HepG2 (cell line): ENCODE measurements around the gene ARMH1. TPM values are rescaled to one million over a fixed set of nuclear protein-coding genes. Genes with fewer than 3 reads are reported as not detected.

Source experiments
- CREB1 ChIP-seq, 2 experiments: fragments of 450-650 bp in 1 of 2; IDR thresholded peaks; 2 replicates each; pipeline ENCODE4 v1.6.1; 2016 to 2017; ENCODE audit warnings: control low read depth in 1 of 2, mild to moderate bottlenecking in 1 of 2, missing compliant biosample characterization in 1 of 2, missing genetic modification characterization in 1 of 2
- HOXD1 ChIP-seq: sonication (generic); formaldehyde crosslinking; IDR thresholded peaks from 2 replicates; pipeline ENCODE4 v1.5.0; 2020; ENCODE audit warnings: missing genetic modification reagents
- JUND ChIP-seq: sonication (generic); formaldehyde crosslinking; IDR thresholded peaks from 2 replicates; pipeline ENCODE4 v1.8.0; 2022; ENCODE audit warnings: mild to moderate bottlenecking, missing genetic modification reagents
- KDM2A ChIP-seq: sonication (generic); formaldehyde crosslinking; IDR thresholded peaks from 2 replicates; pipeline ENCODE4 v1.4.0; 2020; ENCODE audit warnings: low read depth, missing genetic modification reagents, borderline replicate concordance
- NFYC ChIP-seq: IDR thresholded peaks from 2 replicates; pipeline ENCODE4 v1.6.1; 2016; ENCODE audit warnings: missing genetic modification reagents, missing compliant biosample characterization
- REL ChIP-seq: sonication (generic); formaldehyde crosslinking; conservative IDR thresholded peaks from 2 replicates; pipeline ENCODE4 v1.8.0; 2022; ENCODE audit warnings: mild to moderate bottlenecking, missing genetic modification reagents, moderate library complexity
- SALL1 ChIP-seq: sonication (generic); formaldehyde crosslinking; IDR thresholded peaks from 2 replicates; pipeline ENCODE4 v1.8.0; 2022; ENCODE audit warnings: mild to moderate bottlenecking, missing genetic modification reagents
- ZFYVE20 ChIP-seq: sonication (generic); formaldehyde crosslinking; IDR thresholded peaks from 2 replicates; pipeline ENCODE4 v1.8.0; 2023; ENCODE audit warnings: low read depth, mild to moderate bottlenecking, moderate library complexity, missing genetic modification reagents, borderline replicate concordance
- ZNF768 ChIP-seq: sonication (generic); formaldehyde crosslinking; IDR thresholded peaks from 2 replicates; pipeline ENCODE4 v1.4.0; 2020; ENCODE audit warnings: missing genetic modification reagents
- ZSCAN9 ChIP-seq: IDR thresholded peaks from 2 replicates; pipeline ENCODE4 v1.6.1; 2016; ENCODE audit warnings: borderline replicate concordance
- polyA plus RNA-seq, 8 experiments: library from polyadenylated mRNA; depleted of rRNA in 3 of 8; stranded (reverse) in 7 of 8; unstranded in 1 of 8; fragments of >200 nt; fragmentation: Illumina TruSeq in 4 of 8; extraction: Trizol in 4 of 8; gene quantifications; 2 replicates each; pipeline versions ENCODE4 v1.2.1 to v1.2.3, GENCODE V29; 2011 to 2016; ENCODE audit warnings: low read depth in 4 of 8, missing spikeins in 1 of 8, mixed read lengths in 1 of 8; ENCODE audit not compliant: insufficient read depth in 1 of 8
- total RNA-seq, 5 experiments: library from RNA; depleted of rRNA; stranded (reverse); fragments of >200 nt; fragmentation: Illumina TruSeq; extraction: Trizol; gene quantifications; 2 replicates each; pipeline ENCODE4 v1.2.3, GENCODE V29; 2016; ENCODE audit warnings: low read depth in 1 of 5
- TF ChIP-seq, protein P1 (sequence below): sonication (generic); formaldehyde crosslinking; IDR thresholded peaks from 2 replicates; pipeline ENCODE4 v1.4.0; 2020; ENCODE audit warnings: missing genetic modification reagents
- TF ChIP-seq, protein P2 (sequence below): sonication (generic); formaldehyde crosslinking; conservative IDR thresholded peaks from 2 replicates; pipeline ENCODE4 v1.8.1; 2023; ENCODE audit warnings: missing genetic modification reagents
- TF ChIP-seq, protein P3 (sequence below): IDR thresholded peaks from 2 replicates; pipeline ENCODE4 v1.6.1; 2012; ENCODE audit warnings: inconsistent platforms
- TF ChIP-seq, protein P4 (sequence below): sonication (generic); formaldehyde crosslinking; IDR thresholded peaks from 2 replicates; pipeline ENCODE4 v1.5.0; 2020; ENCODE audit warnings: missing genetic modification reagents, mild to moderate bottlenecking, borderline replicate concordance
- TF ChIP-seq, protein P5 (sequence below): sonication (generic); formaldehyde crosslinking; conservative IDR thresholded peaks from 2 replicates; pipeline ENCODE4 v1.4.0; 2020; ENCODE audit warnings: mild to moderate bottlenecking, missing genetic modification reagents, moderate library complexity
- TF ChIP-seq, protein P6 (sequence below): sonication (generic); formaldehyde crosslinking; IDR thresholded peaks from 2 replicates; pipeline ENCODE4 v1.5.0; 2020; ENCODE audit warnings: mild to moderate bottlenecking, missing genetic modification reagents

The ARMH1 gene
- total and polyA plus RNA-seq, 2 of the 13 experiments (the other 11 are each of a cell fraction or from before 2014, with no cell fraction given): 0.69 TPM; not detected in 1

DNA sequence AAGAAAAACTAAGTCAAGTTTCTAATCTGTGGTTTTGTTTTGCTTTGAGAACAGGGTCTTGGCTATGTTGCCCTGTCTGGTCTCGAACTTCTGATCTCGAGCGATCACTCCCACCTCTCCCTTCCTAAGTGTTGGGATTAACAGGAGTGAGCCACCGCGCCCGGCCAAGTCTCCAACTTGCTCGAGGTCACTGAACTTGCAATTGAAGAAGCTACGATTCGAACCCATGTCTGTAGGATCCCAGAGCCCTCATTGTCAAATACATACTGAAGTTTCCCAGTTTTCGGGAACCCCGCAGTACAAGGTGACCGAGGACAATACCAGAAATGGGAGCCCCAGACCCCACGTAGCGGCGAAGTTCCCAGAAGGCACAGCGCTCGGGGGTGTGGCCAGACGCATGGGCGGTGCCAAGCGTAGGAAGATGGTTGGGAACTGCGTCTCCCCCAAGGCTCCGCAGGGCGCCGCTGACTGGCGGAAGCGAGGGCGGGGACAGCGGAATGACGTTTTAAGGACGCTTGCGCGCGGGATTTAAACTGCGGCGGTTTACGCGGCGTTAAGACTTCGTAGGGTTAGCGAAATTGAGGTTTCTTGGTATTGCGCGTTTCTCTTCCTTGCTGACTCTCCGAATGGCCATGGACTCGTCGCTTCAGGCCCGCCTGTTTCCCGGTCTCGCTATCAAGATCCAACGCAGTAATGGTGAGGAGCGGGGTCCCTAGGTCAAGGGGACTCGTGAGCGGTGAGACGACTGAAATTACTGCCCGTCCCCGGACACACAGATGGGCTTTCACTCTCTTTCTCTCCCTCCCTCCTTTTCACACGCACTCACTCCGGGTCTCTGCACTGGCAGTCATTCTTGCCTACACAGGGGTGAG, 65.0 kb downstream of the ARMH1 start, which contains the start of gene KIF2C (continued):
- TF ChIP-seq, protein P1, sequence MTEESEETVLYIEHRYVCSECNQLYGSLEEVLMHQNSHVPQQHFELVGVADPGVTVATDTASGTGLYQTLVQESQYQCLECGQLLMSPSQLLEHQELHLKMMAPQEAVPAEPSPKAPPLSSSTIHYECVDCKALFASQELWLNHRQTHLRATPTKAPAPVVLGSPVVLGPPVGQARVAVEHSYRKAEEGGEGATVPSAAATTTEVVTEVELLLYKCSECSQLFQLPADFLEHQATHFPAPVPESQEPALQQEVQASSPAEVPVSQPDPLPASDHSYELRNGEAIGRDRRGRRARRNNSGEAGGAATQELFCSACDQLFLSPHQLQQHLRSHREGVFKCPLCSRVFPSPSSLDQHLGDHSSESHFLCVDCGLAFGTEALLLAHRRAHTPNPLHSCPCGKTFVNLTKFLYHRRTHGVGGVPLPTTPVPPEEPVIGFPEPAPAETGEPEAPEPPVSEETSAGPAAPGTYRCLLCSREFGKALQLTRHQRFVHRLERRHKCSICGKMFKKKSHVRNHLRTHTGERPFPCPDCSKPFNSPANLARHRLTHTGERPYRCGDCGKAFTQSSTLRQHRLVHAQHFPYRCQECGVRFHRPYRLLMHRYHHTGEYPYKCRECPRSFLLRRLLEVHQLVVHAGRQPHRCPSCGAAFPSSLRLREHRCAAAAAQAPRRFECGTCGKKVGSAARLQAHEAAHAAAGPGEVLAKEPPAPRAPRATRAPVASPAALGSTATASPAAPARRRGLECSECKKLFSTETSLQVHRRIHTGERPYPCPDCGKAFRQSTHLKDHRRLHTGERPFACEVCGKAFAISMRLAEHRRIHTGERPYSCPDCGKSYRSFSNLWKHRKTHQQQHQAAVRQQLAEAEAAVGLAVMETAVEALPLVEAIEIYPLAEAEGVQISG (CRISPR knock-in tag): peak; percentile 90
- peak; percentile 72; the same call in 1 of the 2 replicates for TF ChIP-seq ZSCAN9 (CRISPR knock-in tag)
- no peak for TF ChIP-seq ZFYVE20 (CRISPR knock-in tag)
- TF ChIP-seq NFYC (CRISPR knock-in tag): peak; percentile 68
- TF ChIP-seq, protein P2, sequence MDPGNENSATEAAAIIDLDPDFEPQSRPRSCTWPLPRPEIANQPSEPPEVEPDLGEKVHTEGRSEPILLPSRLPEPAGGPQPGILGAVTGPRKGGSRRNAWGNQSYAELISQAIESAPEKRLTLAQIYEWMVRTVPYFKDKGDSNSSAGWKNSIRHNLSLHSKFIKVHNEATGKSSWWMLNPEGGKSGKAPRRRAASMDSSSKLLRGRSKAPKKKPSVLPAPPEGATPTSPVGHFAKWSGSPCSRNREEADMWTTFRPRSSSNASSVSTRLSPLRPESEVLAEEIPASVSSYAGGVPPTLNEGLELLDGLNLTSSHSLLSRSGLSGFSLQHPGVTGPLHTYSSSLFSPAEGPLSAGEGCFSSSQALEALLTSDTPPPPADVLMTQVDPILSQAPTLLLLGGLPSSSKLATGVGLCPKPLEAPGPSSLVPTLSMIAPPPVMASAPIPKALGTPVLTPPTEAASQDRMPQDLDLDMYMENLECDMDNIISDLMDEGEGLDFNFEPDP (CRISPR knock-in tag): 0 out of 2 replicates have a peak, but pooled peaks have one; percentile 78
- TF ChIP-seq, protein P3, sequence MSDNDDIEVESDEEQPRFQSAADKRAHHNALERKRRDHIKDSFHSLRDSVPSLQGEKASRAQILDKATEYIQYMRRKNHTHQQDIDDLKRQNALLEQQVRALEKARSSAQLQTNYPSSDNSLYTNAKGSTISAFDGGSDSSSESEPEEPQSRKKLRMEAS: peak; percentile 61
- TF ChIP-seq, protein P4, sequence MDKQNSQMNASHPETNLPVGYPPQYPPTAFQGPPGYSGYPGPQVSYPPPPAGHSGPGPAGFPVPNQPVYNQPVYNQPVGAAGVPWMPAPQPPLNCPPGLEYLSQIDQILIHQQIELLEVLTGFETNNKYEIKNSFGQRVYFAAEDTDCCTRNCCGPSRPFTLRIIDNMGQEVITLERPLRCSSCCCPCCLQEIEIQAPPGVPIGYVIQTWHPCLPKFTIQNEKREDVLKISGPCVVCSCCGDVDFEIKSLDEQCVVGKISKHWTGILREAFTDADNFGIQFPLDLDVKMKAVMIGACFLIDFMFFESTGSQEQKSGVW (CRISPR knock-in tag): no peak
- no peak for TF ChIP-seq HOXD1 (CRISPR knock-in tag)
- TF ChIP-seq JUND (CRISPR knock-in tag): no peak
- peak; percentile 91 for TF ChIP-seq CREB1 (IDR thresholded peaks at IDR 0.05)
- peak; percentile 98 for TF ChIP-seq CREB1 (CRISPR knock-in tag; IDR thresholded peaks at IDR 0.05)
- peak; percentile 77 for TF ChIP-seq KDM2A
- TF ChIP-seq ZNF768 (CRISPR knock-in tag): no peak
- TF ChIP-seq REL (CRISPR knock-in tag): peak; percentile 51; the same call in 1 of the 2 replicates
- TF ChIP-seq SALL1 (CRISPR knock-in tag): peak; percentile 74
- TF ChIP-seq, protein P5, sequence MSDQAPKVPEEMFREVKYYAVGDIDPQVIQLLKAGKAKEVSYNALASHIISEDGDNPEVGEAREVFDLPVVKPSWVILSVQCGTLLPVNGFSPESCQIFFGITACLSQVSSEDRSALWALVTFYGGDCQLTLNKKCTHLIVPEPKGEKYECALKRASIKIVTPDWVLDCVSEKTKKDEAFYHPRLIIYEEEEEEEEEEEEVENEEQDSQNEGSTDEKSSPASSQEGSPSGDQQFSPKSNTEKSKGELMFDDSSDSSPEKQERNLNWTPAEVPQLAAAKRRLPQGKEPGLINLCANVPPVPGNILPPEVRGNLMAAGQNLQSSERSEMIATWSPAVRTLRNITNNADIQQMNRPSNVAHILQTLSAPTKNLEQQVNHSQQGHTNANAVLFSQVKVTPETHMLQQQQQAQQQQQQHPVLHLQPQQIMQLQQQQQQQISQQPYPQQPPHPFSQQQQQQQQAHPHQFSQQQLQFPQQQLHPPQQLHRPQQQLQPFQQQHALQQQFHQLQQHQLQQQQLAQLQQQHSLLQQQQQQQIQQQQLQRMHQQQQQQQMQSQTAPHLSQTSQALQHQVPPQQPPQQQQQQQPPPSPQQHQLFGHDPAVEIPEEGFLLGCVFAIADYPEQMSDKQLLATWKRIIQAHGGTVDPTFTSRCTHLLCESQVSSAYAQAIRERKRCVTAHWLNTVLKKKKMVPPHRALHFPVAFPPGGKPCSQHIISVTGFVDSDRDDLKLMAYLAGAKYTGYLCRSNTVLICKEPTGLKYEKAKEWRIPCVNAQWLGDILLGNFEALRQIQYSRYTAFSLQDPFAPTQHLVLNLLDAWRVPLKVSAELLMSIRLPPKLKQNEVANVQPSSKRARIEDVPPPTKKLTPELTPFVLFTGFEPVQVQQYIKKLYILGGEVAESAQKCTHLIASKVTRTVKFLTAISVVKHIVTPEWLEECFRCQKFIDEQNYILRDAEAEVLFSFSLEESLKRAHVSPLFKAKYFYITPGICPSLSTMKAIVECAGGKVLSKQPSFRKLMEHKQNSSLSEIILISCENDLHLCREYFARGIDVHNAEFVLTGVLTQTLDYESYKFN (CRISPR knock-in tag): peak; percentile 56
- TF ChIP-seq, protein P6, sequence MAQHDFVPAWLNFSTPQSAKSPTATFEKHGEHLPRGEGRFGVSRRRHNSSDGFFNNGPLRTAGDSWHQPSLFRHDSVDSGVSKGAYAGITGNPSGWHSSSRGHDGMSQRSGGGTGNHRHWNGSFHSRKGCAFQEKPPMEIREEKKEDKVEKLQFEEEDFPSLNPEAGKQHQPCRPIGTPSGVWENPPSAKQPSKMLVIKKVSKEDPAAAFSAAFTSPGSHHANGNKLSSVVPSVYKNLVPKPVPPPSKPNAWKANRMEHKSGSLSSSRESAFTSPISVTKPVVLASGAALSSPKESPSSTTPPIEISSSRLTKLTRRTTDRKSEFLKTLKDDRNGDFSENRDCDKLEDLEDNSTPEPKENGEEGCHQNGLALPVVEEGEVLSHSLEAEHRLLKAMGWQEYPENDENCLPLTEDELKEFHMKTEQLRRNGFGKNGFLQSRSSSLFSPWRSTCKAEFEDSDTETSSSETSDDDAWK (CRISPR knock-in tag): no peak
